NCI-H128 (cell line): ENCODE results near the gene RASSF5.
"Not testable (repeated sequence)": the region's sequence is repeated elsewhere in the genome, so short reads cannot be mapped to it uniquely, and the experiment has no call there.

Experiments used
- DNase-seq: peaks from one replicate; lab custom pipeline; 2025; ENCODE audit not compliant: unreplicated experiment; lab: John Stamatoyannopoulos, UW

RASSF5 gene

DNA sequence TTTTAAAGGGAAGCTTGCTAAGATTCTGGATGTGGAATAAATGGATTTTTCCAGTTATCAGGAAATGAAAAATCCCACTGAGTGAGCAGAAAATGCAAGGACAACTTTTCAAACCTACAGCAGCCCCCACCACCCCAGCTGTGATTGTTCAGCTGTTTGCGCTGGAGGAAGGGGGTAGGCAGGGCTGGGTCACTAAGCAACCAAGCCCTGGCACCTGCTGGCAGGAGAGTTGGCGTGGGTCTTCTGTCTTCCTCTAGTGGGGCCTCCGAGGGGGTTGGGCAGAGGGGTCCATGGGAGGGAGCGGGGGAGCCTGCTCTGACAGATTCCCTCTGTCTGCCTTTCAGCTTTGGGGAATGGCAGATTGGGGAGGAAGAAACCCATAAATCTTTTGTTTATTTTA, 59.7 kb downstream of the RASSF5 start:
- DNase-seq, result no peak

DNA sequence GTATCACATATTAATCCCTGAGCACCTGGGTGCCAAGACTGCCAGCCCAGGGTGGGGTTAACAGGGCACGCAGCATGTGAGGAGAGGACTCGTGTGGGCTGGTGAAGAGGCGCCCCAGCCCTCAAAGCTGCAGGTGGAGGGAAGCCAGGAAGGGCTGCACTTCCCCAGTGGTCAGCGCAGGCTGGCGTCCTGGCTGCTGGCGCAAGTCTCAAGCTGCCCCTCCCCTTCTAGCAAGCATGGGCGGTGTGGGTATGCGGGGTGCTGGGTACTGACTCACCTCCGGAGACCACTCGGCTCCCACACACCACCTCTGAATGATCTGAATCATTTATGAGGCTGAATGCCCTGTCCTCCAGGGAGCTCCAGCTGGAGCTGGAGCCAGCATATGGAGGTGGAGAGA, 60.9 kb downstream of the RASSF5 start:
- no peak for DNase-seq

DNA sequence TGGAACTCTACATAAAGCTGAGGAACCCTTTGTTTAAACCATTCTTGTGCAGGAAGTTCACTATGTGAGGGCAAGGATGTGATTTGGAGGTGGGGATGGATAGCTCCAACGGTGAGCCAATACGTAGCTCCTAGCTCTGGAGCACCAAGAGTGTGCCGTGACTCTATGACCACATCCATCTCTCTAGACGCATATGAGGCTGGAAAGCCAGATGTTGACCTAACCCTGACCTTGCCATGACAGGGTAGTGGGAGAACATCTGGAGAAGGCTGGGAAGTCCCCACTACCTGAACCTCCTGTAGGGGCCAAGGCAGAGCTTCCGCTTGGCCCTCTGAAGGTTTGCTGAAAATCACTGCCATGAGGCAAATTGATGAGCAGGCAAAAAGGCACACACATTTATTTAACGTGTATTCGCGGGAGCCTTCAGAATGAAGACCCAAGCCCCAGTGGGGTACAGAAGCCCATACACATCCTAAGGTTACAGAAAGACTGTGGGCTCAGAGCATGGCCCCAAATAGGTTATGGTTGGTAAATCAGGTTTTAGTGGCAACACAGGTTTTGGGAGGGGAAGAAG, 61.5 kb downstream of the RASSF5 start:
- no peak for DNase-seq

DNA sequence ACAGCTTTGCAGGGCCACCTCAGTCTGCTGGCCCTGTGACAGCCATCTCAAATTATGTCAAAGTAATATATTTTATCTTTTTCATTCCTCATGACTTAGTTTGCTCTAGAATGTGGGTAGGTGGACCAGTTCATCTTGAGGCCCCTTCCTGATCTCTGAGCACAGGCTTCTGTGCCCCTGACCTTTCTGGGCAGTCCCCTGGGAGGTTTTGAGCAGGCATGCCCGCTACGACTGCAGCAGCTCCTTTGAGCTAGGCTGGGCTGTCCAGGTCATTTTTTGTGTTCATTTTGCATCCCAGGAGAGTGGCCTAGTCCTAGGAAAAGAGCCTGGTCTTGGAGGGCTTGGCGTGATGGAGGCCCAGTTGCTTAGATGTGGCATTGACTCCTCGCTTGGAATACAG, 62.2 kb downstream of the RASSF5 start:
- no peak for DNase-seq

DNA sequence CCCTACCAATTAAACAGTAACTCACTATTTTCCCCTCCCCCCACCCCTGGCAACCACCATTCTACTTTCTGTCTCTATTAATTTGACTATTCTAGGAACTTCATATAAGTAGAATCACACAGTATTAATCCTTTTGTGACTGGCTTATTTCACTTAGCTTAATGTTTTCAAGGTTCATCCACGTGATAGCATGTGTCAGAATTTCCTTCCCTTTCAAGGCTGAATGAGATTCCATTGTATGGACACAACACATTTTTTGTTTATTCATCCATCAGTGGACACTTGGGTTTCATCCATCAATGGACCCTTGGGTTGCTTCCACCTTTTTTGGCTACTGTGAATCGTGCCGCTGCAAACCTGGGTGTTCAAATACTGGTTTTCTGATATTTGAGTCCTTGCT, 63.2 kb downstream of the RASSF5 start:
- DNase-seq, result no peak

DNA sequence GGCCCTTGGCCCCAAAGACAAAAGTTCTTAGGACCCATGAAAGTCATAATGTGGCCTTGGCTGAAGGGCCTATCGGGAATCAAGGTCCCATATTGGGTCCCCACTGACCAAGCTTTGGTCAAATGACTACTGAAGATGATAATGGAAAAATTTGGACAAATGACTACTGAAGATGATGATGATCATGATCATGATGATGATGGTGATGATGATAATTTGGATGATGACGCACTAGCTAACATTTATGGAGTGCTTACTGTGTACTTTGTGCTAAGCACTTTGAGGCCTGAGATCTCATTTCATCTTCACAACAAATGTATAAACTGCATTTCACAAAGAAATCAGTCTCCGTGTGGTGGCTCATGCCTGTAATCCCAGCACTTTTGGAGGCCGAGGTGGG, 65.5 kb downstream of the RASSF5 start:
- DNase-seq, result no peak

DNA sequence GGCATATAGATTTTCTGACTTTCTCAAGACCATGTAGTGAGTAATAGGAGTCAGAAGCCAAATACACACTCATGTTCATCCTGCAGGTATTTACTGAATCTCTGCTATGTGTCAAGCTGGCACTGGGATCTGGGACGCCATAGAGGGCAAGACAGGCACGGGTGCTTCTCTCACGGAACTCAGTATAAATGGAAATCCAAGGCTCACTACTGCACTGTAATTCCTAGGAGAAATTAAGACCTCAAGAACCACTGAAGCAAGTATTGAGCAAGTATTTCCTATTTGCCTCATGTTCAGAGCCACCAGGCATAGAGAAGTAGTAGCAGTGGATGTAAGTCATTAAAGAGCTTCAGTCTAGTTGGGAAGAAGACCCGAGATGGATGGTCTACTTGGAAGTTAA, 66.0 kb downstream of the RASSF5 start:
- no peak for DNase-seq

DNA sequence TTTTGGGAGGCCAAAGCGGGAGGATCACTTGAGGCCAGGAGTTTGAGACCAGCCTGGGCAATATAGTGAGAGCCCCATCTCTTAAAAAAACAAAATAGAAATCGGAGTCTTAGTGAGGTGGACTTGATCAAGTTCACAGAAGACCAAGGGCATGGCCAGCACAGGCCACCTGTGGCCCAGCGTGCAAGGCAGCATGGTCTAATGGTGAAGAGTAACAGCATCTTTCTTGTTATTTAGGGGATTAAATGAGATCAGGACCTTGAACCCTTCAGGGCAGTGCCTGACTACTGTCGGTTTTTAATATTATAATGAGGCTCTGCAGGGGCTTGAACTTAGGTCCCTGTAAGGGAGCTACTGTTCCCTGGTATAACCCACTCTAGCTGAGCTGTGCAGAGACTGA, 66.4 kb downstream of the RASSF5 start:
- no peak for DNase-seq

DNA sequence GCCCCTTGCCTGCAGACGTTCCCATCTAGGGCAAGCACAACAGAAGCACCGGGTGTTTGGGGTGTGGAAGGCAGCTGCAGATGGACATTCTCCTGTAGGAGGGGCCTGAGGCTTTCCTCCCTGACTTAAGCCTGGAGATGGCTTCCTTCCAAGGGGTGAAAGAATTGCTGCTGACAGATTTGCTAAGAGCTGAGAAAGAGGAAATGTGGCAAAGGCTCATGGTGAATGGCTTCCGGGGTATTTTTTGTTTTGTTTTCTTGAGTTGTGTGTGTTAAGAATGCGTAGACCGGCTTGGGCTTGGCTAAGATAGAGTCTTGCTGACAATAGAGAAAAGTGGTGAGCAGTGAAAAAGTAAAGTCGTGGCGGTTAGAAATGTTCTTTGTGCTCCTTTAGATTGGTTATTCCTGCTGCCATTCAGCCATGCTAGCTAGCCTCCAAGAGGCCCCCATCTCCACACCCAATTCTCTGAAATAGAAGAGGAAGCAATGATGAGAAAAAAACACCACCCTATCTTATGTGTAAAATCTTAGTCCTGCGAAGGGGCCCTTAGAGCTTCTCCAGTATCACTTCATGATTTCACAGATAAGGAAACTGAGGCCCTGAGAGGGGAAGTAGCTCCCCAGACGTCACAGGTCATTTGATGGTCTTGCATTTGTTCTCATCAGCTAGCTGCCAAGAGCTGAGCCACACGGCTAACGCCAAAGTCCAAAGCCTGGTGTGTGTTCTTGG, 68.0 kb downstream of the RASSF5 start:
- DNase-seq, result no peak

DNA sequence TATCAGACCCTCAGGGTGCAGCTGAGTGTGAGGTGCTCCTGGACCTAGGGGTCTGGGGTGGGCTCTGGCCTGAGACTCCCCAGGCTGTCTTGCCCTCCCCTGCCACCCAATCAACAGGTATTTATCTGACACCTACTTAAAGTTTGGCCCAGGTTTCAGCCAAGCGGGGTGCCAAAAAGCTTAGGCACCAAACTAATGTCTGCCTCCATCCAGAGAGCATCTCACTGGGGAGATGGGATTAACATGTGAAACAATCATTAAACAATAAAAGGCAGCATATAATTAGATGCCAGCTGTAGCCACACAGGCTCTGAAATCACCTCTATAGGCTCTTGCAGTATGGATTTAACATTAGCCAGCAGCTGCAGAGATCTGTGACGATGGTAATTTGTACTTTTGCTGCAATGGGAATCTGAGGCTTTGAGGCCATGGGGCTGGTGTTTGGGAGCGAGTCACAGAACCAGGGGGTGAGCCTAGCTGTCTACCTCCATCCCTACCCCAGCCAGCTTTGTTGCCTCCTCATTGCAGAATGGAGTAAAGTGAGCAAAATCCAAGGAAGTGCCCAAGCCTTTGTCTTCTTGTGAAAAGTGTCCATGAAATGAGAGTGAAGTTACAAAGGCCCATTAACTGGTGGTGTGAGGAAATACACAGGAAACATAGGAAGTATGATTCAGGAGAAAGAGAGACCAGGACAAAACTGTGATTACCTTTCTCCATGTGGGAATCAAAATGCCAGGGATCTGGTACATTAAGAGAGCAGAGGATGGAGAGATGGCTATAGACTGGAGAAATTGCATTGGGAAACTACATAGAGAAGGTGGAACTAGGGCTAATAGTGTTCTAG, 68.8 kb downstream of the RASSF5 start:
- DNase-seq, result no peak

DNA sequence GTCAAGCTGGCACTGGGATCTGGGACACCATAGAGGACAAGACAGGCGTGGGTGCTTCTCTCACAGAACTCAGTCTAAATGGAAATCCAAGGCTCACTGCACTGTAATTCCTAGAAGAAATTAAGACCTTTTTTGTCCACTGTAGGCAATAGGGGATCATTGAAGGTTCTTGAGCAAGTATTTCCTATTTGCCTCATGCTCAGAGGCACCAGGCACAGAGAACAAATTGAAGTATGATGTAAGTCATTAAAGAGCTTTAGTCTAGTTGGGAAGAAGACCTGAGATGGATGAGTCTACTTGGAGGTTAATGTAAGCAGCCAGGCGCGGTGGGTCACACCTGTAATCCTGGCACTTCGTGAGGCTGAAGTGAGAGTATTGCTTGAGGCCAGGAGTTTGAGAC, 70.3 kb downstream of the RASSF5 start:
- no peak for DNase-seq

DNA sequence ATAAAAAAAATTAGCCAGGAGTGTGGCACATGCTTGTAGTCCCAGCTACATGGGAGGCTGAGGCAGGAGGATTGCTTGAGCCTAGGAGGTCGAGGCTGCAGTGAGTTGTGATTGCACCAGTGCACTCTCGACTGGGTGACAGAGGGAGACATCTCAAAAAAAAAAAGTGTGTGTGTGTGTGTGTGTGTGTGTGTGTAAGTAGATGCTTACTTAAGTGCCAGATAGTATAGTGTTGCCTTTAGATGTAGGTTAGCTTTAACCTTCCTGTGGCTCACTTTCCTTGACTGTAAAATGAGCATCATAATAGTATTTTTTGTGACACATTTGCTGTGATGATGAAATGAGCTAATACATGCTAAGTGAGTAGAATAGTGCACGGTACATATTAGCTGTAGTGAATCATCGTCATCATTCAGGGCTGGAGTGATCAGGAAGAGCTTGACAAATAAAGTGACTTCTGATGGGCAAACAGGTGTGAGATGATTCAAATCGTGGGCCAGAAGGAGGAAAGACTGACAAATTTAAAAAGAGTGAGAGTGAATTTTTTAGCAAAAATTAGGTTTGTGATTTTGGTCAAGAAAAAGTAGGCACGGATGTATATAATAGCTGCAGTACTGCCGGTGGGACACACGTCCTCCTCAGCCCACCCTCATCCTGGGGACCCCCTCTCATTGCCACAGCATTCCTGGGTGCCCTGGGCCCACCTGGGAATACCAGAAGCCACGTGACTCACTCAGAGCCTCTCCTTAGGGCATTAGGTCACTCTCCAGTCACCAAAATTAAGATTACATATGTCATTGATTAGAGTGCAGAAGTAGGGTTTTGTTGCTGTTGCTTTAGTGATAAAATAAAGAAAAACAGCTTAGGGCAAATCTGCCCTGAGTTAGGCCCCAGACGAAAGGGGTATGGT, 71.0 kb downstream of the RASSF5 start:
- no peak for DNase-seq

DNA sequence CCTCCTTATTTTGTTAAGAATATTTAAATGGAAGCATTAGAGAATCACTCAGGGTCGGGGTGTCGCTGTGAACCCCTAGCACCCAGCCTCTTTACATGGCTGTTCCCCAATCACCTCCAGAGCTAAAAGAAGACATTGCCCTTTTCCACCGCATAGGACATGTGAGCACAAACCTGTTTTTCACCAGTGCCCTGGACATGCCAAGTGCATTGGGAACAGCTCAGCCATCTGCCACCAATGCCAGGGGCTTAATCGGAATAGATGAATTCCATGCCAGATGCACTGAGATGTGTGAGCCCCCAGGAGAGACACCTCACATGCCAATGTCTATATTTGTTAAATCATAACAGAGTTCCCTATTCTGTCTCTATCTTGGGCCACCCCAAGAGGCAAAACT, 71.6 kb downstream of the RASSF5 start:
- DNase-seq, result no peak

DNA sequence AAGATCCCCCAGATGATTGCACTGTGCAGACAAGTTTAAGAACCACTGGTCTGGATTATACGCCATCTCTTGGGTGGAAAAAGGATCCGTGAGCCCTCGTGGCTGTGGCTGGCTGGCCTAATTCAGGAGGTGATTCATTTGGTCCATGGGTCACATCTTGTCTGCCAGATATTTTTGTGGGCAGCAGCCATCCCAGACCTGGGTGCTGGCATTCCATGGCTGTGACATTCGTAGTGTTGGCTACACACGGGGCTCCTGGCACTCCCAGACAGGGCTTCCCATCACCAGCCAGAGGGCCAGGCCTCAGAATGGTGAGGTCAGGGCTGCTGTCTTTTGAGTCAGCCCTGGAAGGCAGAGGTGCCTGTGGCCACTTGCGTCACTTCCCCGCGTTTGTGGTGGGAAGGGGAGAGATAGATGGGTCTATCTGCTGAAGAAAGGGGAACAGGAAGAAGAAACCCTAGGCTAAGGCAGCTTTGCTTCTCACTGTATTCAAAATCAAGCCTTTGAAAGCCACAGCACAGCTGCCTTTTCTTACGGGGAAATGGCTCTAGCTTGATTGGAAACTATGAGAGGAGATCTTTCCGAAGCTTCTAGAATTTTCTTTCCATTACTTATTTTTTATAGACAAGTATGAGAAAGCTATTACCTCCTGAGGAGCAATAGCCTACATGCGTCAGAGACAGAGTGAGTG, 72.6 kb downstream of the RASSF5 start:
- no peak for DNase-seq

DNA sequence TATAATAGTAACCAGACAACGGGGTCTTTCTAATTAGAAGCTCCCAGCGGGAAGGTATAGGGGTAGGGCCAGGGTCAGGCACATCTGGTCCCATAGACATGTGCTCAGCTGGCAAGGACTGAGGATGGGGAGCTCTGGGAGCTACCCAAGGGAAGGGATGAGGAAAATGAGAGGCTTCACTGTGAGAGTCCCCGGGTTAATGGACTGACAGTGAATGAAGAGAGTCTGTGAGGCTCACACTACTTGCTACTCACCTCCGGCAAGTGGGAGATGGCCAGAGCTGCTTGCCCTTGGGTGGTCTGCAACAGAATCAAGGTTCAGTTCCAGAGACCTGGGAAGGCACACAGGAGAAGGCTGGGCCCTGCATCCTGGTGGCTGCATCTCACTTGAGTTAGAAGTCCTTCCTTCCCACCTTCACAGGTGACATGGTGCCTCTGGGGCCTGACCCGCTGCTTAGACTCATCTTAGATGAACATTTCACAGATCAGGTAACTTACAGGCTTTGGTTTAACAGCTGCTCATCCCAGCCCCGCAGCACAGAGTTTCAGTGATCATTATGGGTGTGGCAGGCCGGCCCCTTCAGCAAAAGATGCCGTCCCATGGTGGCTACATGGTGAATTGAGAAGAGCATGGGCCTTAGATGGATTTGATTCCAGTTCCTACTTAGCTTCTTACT, 73.2 kb downstream of the RASSF5 start:
- DNase-seq, result no peak

DNA sequence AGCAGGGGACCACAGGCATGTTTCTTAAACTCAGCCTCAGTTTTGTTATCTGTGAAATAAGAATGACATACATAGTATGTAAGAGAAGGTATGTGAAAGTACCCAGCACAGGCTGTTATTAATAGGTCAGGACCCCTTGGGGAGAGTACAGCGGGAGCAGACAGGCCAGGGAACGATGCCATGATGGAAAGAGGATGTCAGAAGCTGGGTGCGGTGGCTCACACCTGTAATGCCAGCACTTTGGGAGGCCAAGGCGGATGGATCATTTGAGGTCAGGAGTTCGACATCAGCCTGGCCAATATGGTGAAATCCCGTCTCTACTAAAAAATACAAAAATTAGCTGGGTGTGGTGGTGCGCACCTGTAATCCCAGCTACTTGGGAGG, 73.8 kb downstream of the RASSF5 start:
- not testable (repeated sequence) for DNase-seq

DNA sequence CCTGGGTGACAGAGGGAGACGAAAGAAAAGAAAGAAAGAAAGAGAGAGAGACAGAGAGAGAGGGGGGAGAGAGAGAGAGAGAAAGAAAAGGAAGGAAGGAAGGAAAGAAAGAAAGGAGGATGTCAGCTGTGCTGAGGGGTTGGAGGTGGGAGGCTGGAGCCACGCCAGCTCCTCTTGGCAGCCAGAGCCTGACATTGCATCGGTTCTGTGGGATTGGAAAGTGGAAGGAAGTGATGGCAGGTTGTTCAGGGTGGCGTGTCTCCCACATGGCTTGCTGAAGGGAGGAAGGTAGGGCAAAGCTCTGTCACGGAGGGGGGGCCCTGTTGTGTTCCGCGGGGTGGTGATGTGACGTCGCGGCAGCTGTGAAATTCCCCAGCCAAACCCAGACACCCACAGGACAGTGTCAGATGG, 74.2 kb downstream of the RASSF5 start:
- DNase-seq, result no peak

DNA sequence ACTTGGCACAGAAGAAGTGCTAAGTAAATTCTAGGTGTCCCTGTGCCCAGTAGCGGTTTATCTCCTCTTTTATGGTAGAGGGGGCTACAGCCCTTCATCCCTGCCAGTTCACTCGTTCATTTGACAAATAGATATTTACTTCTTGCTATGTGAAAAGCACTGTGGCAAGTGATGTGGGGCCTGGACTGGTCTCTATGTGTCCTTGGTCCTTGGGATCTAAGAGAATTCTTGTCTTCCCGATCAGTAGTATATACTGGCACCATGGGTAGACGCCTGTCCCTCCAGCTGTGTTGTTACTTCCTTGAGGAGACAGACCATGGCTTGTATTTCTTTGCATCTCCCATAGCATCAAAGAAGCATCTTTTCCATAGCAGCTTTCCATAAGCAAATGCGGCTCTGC, 75.2 kb downstream of the RASSF5 start:
- no peak for DNase-seq

DNA sequence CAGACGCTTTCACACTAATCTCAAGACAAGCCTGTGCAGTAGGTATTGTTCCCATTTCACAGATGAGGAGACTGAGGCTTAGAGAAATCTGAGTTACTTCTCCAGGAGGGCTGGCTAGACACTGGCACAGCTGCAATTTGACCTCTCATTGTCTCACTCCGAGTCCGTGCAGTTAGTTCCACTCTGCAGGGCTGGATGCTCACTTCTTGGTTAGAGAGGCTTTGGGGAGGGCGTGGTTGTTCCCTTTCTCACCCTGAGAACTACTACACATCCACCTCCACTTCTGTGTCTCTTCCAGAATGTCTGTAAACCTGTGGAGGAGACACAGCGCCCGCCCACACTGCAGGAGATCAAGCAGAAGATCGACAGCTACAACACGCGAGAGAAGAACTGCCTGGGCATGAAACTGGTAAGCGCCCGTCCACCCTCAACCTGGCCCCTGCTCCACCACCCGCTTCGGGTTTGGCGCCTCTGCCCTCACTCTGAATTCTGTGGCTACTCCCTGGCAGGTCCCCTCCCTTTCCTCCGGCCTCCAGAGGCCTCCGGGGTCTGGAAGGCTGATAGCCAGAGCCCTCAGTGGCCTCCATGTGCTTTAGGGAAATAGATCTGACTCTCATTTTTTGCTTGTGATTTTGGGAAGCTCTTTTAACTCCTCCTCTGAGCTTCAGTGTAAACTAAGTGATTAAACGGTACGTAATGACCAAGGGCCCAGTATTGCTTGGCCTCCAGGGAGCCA, 75.8 kb downstream of the RASSF5 start:
- no peak for DNase-seq
